ENCODE results near the gene PYGO2.

PYGO2 gene

GRCh38 chr1:154959426-154959780 lies 2.2 kb downstream of the PYGO2 start:
- DNase-seq: no peak

DNA sequence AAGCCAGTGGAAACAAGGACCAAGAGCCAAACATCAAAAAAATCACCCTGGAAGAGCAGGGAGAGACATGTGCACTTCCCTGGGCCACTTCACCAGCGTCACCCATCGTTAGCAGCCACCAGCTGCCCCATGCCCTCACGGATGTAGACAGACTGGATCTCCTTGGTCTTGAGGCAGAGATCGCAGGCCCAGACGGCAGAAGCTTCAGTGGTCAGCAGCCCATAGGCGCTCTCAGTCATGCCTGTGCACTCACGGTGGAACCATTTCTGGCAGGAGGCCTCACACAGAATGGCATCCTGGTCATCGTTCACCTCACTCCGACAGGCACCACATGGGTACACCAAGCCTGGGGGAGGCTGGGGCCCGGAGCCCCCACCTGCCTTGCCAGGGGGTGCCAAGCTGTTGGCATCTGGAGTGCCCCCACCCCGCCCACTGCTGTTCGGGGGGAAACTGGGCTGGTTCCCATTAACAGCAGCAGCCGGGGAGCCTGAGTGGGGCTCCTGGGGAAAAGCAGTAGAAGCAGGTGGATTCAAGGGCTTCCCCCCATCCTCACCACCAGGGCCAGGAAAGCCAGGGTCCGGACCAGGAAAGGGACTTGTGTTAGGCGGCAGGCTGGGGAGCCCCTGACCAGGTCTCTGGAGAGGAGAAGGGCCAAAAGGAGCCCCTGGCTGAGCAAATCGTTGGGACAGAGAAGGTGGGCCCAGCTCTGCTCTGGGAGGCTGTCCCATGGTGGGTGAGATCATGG lies 2.7 kb downstream of the PYGO2 start:
- no peak for DNase-seq

- DNase-seq: no peak
These were observed 3.5 kb downstream of the PYGO2 start for GRCh38 chr1:154958036-154958435.

- DNase-seq: no peak
These were observed 4.4 kb downstream of the PYGO2 start for GRCh38 chr1:154957091-154957657.

DNA sequence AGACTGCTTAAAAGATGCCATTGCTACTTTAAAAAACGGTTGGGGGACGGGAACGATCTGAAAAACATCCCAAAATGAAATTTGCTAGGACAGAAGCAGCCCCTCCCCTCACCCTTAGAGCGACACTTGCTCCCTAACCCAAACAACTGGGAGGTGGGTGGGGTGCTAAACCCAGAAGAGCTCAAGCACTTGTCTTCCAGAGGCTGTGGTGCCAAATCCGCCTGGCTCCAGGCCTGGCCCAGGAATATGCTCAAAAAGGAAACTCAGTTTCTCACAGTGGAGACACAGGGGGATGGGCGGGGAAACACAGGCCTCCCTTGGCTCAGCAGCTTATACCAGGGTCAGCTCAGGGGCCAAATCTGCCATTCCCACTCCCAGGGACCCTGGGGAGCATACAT lies 5.0 kb downstream of the PYGO2 start:
- no peak for DNase-seq

DNA sequence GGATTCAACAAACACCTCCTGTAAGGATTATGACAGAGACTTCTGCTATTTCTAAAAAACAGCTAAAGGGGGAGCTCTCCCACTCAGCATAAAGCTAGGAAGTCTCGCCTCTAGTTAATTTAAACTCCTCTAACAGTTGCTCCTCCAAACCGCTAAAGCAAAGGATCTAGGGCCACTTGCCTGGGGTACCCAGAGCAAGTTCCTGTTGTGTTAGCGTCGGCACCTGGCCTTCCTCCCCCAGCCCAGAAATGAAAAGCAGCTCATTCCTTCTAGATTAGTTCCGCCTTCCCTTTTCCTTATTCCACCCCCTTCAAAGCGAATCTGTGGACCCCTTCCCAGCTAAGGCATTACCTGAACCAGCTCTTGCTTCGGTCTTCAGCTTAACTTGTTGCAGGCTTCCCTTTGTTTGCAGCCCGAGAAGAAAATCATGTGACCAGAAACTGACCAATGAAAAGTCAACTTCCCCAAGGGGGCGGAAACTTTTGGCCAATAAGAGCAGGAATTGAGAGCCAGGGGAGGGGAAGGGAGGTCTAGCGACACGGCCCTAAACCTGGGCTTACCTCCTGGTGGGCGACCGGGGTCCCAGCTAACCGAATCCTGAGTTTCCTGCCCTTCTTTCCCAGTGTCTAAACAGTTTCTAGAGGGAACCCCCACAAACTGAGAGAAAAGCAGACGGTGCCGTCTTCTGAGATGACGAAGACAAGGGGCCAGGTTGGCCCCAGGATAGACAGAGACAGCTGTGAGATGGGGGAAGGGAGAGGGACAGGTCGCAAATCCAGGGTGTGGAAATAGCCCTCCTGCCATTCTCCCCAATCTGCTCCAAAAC lies 5.7 kb downstream of the PYGO2 start, which contains the start of gene PBXIP1:
Gene PBXIP1 (minus strand): TSS at position 382 of the 826 bp plus-strand sequence. CDS start 2,378 bp downstream, outside the sequence.
- DNase-seq: peak; percentile 95

DNA sequence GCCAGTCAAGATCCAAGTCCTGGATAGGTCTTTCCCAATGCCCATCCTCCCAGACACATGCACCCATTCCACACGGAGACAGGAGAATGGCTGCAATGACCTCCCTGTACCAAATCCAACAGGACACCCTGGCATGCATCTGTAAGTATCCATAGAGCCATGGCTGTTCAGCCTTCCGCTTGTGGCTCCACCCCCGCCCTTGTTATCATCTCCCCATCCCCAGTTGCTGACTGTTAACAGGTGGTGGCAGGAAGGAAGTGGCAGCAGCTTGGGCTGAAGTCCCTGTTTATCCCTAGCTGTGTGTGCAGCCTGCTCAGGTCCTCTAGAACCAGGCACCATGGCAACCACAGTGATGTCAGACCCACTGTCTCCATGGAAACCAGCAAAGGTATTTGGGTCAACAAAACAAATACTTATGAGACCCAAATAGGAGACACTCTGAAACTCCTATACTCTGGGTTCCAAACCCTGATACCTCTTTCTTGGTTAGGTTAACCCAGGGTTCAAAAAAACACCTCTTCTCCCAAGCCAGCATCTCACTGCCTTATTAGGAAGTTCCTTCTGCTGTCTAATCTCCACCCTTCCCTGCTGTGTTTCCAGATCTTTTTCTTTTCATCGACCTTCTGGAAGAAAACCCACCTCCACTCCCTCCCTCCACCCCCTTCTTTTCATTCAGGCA lies 6.4 kb downstream of the PYGO2 start:
- DNase-seq: peak; percentile 63

DNA sequence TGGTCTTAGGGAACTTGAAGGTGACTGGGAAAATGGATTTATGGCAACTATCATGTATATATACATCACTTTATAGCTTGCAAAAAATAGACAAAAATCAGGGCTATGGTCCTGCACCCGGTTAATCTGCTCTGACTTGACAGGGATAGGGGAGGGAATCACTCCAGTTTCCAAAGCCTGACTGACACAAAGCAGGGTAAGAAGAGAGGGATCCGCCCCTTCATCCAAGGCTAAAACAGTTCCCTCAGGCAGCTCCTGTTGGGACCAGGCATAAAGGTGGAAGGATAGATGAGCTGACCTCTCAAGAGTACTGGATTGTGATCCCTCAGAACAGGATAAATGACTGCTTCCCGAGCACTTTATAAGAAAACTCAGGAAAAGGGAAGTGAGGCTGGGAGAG lies 7.0 kb downstream of the PYGO2 start:
- no peak for DNase-seq

GRCh38 chr1:154953611-154954038 lies 8.0 kb downstream of the PYGO2 start:
- no peak for DNase-seq

- no peak for DNase-seq
These were observed 8.9 kb downstream of the PYGO2 start for GRCh38 chr1:154952664-154953063.

DNA sequence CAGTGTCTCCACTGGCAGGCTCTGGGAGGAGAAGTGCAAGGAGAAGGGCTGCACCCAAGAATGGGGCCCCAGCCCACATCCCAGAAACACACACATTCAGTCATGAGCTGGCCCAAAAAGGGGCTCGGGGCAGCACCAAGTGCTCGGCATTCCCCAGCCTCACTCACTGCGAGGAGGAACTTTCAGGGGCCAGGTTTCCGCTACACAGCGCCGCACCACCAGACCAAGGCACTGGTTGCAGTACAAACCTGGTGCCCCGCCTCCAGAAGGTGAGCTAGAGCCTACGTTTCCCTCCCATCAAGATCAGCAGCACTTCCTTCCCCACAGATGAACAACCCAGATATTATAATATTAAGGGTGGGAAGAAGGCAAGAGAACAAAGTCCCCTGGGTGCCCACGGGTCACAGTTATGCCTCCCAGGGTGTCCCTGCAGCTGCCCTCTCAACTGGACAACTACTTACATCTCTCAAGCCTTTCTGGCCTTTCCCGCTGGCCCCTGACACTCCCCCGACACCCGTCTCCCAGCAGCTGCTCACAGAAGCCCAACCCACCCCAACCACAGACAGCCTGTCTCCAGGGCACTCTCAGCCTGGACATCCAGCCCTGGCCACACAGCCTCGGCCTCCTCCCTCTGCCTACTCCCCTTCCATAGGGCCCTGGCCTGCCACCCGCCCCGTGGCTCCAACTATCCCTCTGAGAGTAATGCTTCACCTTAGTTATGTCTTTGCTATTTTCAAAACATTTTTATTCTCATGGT lies 9.5 kb downstream of the PYGO2 start:
- no peak for DNase-seq

GRCh38 chr1:154948079-154948478 lies 13.5 kb downstream of the PYGO2 start:
- no peak for DNase-seq

GRCh38 chr1:154945962-154946850 lies 15.4 kb downstream of the PYGO2 start:
- no peak for DNase-seq

DNA sequence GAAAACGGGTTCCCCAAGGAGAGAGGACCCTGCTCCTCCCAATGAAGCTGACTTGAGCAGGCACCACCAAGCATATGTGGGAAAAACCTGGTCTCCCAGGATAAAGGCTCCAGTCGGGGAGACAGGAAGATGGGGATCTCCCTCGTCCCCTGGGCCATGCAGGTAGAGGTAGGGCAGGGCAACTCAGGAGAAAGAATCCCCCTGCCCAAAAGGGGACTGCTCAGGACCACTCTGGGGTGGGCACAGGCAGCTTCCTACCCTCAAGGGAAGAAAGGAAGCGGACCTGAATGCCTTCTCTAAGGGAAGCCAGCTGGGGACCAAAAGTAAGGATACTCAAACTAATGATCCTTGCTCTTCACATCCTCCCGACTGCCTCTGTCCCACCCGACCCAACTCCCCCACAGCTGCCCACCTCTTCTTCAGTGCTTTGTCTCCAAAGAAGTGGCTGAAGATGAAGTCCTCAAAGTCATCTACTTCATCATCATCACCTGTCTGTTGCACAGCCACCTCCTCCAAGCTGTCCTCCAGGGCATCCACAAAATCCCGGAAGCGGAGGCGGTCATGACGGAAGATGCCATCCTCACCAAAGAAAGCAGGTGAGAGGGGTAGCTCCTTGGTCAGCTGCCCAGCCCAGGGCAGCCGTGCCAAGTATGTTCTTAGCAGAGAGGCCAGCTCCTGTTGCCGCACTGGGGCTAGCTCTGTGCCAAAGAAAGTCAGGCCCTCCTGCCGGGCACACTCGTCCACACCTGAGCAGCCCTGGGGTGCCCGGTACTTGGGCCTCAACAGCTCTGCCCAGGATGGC lies 16.2 kb downstream of the PYGO2 start:
- DNase-seq: no peak

DNA sequence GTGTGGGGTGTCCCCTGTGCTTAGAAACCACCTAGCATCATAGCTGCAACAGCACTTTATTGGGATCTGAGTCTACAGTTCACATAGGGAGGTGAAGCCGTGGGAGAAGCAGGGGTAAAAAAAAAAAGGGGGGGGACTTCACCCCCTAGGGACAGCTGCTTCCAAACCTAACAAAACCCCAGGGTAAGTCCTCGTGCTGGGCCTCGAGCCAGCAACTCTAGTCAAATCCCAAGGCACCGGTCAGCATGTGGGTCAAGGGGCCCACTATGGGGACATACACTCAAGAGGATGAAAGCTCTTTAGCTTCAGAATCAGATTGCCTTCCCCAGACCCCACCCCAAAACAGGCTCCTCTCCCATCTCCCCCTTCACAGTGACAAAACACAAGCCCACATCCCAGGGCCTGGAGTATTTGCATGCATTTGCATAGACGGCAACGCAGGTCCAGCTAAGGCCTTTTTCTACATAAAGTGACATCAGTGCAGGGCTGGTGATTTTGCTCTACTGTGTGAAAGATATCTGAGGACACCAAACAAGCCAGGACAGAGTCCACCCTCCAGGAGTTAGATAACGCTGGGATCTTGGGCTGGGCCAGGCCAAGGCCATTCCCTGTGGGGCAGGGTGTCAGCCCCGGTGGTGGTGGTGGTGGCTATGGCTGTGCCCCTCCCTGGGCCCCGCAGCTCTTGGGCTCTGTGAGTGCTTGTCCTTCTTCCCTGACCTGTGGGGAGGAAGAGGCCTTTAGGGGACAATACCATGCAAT lies 17.0 kb downstream of the PYGO2 start:
- DNase-seq: no peak

- DNase-seq: peak; percentile 48
These were observed 17.8 kb downstream of the PYGO2 start for GRCh38 chr1:154943649-154944400.

- DNase-seq: no peak
These were observed 20.1 kb downstream of the PYGO2 start for GRCh38 chr1:154941333-154942013.

DNA sequence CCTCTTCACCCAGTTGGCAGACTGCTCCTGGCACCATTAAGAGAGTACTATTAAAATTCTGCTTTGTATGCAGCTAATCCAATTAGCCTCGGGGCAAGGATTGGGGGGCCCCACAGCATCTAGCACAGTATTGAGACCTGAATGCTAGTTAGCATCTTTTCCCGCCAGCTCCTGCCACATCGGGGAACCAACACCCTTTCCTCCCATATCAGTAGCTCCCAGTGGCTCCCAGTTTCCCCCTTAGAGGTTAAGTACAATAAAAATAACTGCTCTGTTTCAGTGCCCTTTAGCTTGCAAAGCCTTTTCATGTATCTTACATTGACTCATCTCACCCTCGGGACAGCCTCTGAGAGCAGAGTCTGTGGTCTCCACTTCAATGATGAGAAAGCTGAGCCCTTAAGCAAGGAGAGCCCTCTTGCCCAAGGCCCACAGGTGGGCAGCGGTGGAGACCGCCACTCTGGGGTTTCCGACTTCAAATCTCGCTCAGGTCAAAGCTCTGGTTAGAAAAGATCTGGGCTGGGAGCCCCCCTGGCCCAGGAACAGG lies 20.9 kb downstream of the PYGO2 start:
- no peak for DNase-seq
